GM12872 (cell line): Measurements from ENCODE around the gene UBXN2A.

Experiments used
- TF ChIP-seq, protein P1 (sequence below): IDR thresholded peaks from 3 replicates; pipeline ENCODE4 v1.5.1; 2011; ENCODE audit warnings: low read depth, mild to moderate bottlenecking, low read length, moderate library complexity; ENCODE audit not compliant: insufficient read depth

Gene UBXN2A

DNA sequence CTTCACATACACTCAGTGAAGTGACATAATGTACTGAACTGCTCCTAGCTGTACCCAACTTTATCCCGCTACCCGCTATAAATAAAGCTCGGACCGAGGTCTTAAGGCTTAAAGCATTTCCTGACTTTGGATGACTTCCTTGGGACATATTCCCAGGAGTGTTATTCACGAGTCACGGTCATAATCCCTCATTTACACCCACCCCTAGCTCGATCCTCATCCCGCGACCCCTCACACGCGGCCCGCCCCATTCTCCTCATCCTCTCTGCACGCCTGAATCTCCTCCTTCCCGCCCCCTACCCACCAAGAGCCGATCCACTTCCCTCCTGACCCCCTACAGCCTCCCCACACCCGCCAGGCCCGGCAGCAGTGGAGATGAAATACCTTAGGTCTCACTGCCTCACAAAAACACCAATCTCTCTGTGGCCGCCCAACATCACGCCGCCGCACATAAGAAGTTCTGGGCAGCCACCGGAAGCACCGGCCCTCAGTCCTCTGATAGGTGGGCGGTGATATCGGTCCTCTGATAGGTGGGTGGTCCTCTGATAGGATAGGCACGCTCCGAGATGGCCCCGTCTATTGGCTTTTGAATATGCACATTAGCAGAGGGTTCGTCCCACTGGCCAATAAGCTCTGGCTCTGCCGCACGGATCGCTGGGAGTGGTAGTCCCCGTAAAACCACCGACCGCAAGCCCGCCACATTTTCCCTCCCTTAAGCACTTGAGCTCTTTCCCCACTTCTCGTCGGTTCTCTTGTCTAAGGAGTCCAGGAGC is 106.9 kb downstream of the UBXN2A start, which contains the start of gene WDCP:
Gene WDCP (minus strand): TSS at position 462 of the 773 bp plus-strand sequence. CDS start 7,897 bp downstream, outside the sequence.
- TF ChIP-seq, protein P1, sequence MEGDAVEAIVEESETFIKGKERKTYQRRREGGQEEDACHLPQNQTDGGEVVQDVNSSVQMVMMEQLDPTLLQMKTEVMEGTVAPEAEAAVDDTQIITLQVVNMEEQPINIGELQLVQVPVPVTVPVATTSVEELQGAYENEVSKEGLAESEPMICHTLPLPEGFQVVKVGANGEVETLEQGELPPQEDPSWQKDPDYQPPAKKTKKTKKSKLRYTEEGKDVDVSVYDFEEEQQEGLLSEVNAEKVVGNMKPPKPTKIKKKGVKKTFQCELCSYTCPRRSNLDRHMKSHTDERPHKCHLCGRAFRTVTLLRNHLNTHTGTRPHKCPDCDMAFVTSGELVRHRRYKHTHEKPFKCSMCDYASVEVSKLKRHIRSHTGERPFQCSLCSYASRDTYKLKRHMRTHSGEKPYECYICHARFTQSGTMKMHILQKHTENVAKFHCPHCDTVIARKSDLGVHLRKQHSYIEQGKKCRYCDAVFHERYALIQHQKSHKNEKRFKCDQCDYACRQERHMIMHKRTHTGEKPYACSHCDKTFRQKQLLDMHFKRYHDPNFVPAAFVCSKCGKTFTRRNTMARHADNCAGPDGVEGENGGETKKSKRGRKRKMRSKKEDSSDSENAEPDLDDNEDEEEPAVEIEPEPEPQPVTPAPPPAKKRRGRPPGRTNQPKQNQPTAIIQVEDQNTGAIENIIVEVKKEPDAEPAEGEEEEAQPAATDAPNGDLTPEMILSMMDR, result no peak

DNA sequence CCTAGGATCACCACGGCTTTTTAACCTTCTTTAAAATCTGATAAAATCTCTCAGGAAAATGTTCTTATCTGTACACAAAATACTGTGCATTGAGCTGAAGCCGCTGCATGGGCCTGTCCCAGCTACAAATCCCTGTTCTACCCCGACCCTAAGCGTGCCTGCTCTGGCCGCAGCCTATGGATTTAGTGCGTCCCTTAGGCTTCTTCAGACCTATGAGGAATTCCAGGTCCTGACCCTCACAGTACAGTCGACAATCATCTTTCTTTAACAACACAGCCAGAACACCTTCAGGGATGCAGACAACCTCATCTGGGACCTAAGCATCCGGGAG is 107.4 kb downstream of the UBXN2A start:
- TF ChIP-seq, protein P1, result no peak

DNA sequence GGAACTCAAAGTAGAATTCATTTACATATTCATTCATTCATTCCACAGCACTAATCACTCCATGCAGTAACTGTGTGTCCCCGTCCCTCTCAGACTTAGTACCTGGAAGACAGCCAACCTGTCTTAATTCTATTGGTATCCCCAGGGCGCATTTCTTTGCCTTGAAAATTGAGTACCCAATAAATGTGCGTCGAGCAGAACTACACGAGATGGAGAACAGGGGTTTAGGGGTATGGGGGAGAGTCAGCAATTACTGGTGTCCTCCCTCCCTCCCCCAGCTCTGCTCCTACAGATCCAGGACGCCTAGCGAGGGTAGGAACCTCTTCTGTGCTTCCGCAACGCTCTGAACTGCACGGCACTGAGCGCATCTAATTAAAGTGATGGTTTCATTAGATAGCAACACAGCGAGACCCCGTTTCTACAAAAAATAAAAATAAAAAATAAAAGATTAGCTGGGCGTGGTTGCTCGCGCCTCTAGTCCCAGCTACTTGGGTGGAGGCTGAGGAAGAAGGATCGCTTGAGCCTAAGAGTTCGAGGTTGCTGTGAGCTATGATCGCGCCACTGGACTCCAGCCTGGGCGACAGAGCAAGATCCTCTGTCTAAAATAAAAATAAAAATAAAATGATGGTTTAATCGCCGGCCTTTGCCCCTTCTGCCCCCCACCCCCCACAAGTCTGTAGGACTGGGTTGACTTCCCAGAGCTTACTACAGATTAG is 108.7 kb downstream of the UBXN2A start:
- TF ChIP-seq, protein P1, result no peak

DNA sequence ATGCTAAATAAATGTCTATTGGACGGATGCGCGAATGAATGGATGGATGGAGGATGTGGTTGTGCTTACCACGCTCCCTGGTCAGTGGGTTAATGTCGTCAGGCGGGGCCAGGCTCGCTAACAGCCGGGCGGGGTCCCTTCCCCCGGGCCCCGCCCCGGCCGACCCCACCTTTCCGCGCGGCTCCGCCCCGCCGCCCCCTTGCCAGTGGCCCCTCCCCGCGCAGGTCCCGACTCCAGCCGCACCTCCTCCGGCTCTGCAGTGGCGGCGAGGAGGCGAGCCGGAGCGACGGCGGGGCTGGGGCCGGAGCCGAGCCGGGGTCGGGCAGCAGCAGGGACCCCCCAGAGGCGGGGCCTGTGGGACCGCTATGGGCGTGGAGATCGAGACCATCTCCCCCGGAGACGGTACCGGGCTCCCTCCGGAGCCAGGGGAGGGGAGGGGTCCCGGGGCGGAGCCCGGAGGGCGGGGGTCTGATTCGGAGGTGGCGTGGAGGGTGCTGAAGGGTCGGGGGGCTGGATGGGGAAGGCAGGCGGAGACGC is 109.3 kb downstream of the UBXN2A start, which contains the start of gene FKBP1B:
Gene FKBP1B (plus strand): TSS at position 257 of the 537 bp plus-strand sequence. CDS start 109 bp downstream, at position 366.
- TF ChIP-seq, protein P1, result no peak

DNA sequence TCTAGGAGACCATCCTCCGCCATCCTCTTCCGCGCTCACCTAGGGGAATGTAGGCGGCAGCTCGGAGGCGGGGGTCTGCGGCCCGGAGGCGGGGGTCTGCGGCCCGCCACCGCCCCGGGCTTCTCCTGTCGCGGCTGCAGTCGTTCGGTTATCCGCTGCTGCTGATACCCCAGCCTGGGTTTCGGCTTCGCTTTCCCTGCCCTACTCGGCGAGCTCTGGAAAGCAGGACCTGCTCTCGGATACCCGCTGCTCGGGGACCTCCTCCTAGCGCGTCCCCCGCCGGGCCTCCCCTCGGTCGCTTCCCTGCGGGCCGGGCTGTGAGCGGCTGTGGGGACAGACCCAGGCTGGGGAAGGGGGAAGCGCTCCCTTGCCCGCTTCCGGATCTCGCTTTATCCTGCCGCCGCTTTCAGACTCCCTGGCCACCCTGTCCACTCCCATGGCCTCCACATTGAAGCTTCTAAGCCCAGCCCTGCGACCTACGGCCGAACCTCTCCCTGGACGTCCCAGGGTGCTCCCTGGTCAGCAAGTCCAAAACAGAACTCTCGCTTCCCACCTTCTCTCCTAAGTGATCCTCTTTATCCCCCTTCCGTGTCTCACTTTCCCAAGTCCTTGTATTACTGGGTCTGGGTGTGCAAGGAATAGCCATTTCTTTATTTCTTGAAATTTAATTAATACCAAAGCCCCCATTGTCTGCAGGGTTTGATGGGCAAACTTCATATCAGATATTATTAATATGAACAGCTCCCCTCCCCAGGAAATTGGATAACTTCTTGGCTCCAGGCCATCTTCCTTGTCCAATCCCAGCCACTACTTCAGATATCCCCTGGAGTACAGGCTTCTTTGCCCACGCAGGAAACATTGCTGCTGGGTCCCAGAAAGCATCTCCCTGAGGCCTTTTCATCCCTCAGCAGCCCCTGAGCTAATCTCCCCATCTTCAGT is 110.0 kb downstream of the UBXN2A start:
- TF ChIP-seq, protein P1, result no peak

DNA sequence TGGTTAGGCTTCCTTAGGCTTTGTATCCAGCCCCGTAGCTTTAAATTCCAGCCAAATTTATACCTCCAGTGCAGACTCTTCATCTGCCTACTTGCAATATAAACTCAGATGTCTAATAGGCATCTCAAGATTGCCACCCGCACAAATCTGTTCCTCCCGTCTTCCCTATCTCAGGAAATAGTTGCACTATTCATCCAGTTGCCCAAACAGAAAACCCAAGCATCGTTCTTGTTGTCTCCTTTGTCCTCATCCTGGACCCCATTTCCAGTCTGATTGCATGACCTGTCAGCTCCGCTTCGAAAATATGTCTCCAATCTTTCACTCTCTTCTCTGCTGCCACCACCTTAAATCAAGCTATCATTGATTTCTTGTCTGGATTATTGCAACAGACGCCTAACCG is 111.6 kb downstream of the UBXN2A start:
- TF ChIP-seq, protein P1, result no peak
